Measurements from ENCODE around the gene MTHFR.
A peak's percentile ranks its signal among the peaks of the same experiment; 100 is the strongest.

The MTHFR gene

DNA sequence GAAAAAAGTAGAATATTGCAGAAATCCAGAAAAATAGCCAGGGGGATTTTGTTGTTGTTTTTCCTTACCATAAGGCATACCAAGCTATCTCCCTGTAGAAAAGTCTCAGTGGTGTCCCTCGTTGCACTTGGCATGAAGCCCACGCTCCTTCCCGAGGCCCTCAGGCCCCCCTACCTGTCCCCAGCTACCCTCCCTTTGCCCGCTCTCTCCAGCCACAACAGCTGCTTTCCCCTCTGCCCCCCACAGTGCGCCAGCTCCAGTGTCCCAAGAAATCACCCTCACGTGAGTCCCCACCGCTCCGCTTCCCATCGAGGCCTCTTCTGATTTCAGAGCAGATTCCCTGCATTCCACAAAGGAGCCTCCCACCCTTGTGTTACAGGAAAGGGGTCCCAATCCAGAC lies 61.5 kb downstream of the MTHFR start:
- Histone ChIP-seq H3K4me2 (ENCODE audit: low read length) (no peak overlapping the region), H3K9me2 (ENCODE audit: low read depth, low read length) (no peaks in the 10 kb centered on the region), H3K4me1 (ENCODE audit: insufficient read depth, low read length, severe bottlenecking) (no peaks in the 10 kb centered on the region), H4K20me1 (ENCODE audit: insufficient read depth, low read length) (no peaks in the 10 kb centered on the region), H3K79me2 (ENCODE audit: insufficient read depth, low read length) (no peaks in the 10 kb centered on the region), H3K27ac (ENCODE audit: low read depth, low read length, poor library complexity, severe bottlenecking) (no peak overlapping the region), H3K27me3 (ENCODE audit: insufficient read depth, low read length) (no peaks in the 10 kb centered on the region), H3K9ac (ENCODE audit: low read length) (no peak overlapping the region), H2AFZ (ENCODE audit: low read length) (no peak overlapping the region), H3F3A (ENCODE audit: insufficient read depth, low read length) (no peaks in the 10 kb centered on the region), H3K9me3 (ENCODE audit: low read length) (no peaks in the 10 kb centered on the region), H3K4me3 (ENCODE audit: low read depth, low read length, poor library complexity, severe bottlenecking) (no peak overlapping the region), H3K36me3 (ENCODE audit: insufficient read depth, low read length) (no peaks in the 10 kb centered on the region)
- no peak for TF ChIP-seq EZH2 (IDR thresholded peaks at IDR 0.05; ENCODE audit: borderline replicate concordance, low read length)
- TF ChIP-seq CTCF (IDR thresholded peaks at IDR 0.05; ENCODE audit: low read length), result no peak

GRCh38 chr1:11741919-11742558 lies 63.7 kb downstream of the MTHFR start:
- Histone ChIP-seq H4K20me1 (ENCODE audit: insufficient read depth, low read length) (no peaks in the 10 kb centered on the region), H3K36me3 (ENCODE audit: insufficient read depth, low read length) (no peaks in the 10 kb centered on the region), H3K4me1 (ENCODE audit: insufficient read depth, low read length, severe bottlenecking) (peaks cover 14% of the 10 kb centered on the region), H3K79me2 (ENCODE audit: insufficient read depth, low read length) (no peaks in the 10 kb centered on the region), H3K9me3 (ENCODE audit: low read length) (no peaks in the 10 kb centered on the region), H3F3A (ENCODE audit: insufficient read depth, low read length) (no peaks in the 10 kb centered on the region), H3K27ac (ENCODE audit: low read depth, low read length, poor library complexity, severe bottlenecking) (no peak overlapping the region), H3K27me3 (ENCODE audit: insufficient read depth, low read length) (no peaks in the 10 kb centered on the region), H3K4me3 (ENCODE audit: low read depth, low read length, poor library complexity, severe bottlenecking) (no peak overlapping the region), H3K4me2 (ENCODE audit: low read length) (no peak overlapping the region), H3K9me2 (ENCODE audit: low read depth, low read length) (no peaks in the 10 kb centered on the region), H2AFZ (ENCODE audit: low read length) (no peak overlapping the region), H3K9ac (ENCODE audit: low read length) (no peak overlapping the region)
- TF ChIP-seq CTCF (IDR thresholded peaks at IDR 0.05; ENCODE audit: low read length) (peak; percentile 58), EZH2 (IDR thresholded peaks at IDR 0.05; ENCODE audit: borderline replicate concordance, low read length) (no peak)

DNA sequence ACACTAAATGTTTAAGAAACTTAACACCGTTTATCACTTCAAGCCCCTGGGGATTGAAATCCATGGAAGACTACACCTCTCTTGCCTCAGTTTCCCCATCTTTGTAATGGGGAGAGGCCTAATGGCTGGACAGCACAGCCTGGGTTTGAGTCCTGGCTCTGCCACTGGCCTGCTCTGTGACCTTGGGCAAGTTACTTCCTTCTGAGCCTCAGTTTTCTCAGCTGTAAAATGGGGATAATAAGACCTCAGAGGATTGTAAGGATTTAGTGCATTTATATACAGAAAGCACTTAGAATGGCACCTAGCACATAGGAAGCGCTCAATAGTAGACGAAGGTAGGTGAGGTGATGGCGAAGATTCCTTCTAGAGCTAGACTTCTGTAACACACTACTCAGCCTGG lies 64.3 kb downstream of the MTHFR start:
- Histone ChIP-seq H2AFZ (ENCODE audit: low read length) (no peak overlapping the region), H3K27me3 (ENCODE audit: insufficient read depth, low read length) (no peaks in the 10 kb centered on the region), H3K9me2 (ENCODE audit: low read depth, low read length) (no peaks in the 10 kb centered on the region), H3K9ac (ENCODE audit: low read length) (no peak overlapping the region), H3K36me3 (ENCODE audit: insufficient read depth, low read length) (no peaks in the 10 kb centered on the region), H4K20me1 (ENCODE audit: insufficient read depth, low read length) (no peaks in the 10 kb centered on the region), H3K27ac (ENCODE audit: low read depth, low read length, poor library complexity, severe bottlenecking) (no peak overlapping the region), H3K4me2 (ENCODE audit: low read length) (no peak overlapping the region), H3F3A (ENCODE audit: insufficient read depth, low read length) (no peaks in the 10 kb centered on the region), H3K9me3 (ENCODE audit: low read length) (no peaks in the 10 kb centered on the region), H3K79me2 (ENCODE audit: insufficient read depth, low read length) (no peaks in the 10 kb centered on the region), H3K4me3 (ENCODE audit: low read depth, low read length, poor library complexity, severe bottlenecking) (no peak overlapping the region), H3K4me1 (ENCODE audit: insufficient read depth, low read length, severe bottlenecking) (peaks cover 20% of the 10 kb centered on the region)
- TF ChIP-seq CTCF (IDR thresholded peaks at IDR 0.05; ENCODE audit: low read length), result no peak
